Epithelial cell of alveolus of lung (primary cell): ENCODE measurements around the gene TLE3. TPM values are rescaled to one million over a fixed set of nuclear protein-coding genes. Genes with fewer than 3 reads are reported as not detected.

Experiments
- total RNA-seq: library from RNA; depleted of rRNA; stranded (reverse); fragments of >200 nt; gene quantifications from 2 replicates; pipeline ENCODE4 v1.2.1, GENCODE V29; 2015

Gene TLE3
- 58.6 and 113 TPM in 2 replicates for total RNA-seq

DNA sequence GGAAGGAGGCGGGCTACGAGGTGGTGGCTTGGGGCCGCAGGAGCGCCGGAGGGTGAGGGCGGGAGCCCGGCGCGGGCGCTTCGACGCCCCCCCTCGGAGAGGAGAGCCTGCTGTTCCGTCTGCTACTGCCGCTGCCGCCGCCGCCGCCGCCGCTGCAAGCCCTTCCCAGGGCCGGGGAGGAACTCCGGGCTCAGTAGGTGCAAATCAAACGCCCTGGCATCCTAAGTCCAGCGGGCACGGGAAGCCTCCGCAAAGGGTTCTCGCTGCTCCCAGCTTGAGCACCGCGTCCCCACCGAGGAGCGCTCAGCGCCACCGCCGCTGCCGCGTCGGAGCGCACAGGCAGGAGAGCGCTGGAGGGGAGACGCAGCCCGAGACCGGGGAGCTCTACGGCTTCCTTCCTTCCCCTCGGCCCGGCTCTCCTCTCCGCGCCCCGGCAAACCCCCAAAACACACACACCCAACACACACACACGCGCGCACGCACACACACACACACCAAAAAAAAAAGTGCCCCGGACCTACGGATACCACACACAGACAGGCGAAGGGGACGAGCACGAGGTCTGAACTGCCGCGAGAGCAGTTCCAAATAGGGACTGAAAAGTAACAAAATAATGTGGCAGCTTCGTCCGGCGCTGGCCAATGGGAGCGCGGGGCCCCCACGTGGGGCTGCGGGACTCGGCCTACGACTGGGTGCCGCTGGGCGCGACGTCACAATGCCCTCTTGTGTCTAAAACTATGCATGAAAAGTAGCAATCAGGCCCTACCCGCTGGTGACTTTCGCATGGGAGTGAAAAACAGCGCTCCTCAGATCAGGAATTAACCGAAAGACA, at the start of gene TLE3:
Gene TLE3, minus strand, starts transcription at position 597 of the 832 bp plus-strand sequence. CDS start 1,119 bp downstream, outside the sequence.

